ENCODE results near the gene MIPOL1.
"Not testable (repeated sequence)": the region's sequence is repeated elsewhere in the genome, so short reads cannot be mapped to it uniquely, and the experiment has no call there.

MIPOL1 gene

GRCh38 chr14:37343307-37344094, 145.8 kb downstream of the MIPOL1 start:
- Mint-ChIP-seq H3K27me3 (no peaks in the 10 kb centered on the region), H3K9me3 (peaks cover 10% of the 10 kb centered on the region), H3K4me3 (no peak overlapping the region), H3K36me3 (no peaks in the 10 kb centered on the region), H3K27ac (no peak overlapping the region), H3K4me1 (no peaks in the 10 kb centered on the region)
- no peak for ATAC-seq

GRCh38 chr14:37363661-37364060, 165.9 kb downstream of the MIPOL1 start:
- Mint-ChIP-seq H3K27me3 (no peaks in the 10 kb centered on the region), H3K9me3 (peaks cover 19% of the 10 kb centered on the region), H3K27ac (no peak overlapping the region)

GRCh38 chr14:37369425-37369824, 171.7 kb downstream of the MIPOL1 start:
- no peak overlapping the region for H3K27ac Mint-ChIP-seq
- H3K36me3 Mint-ChIP-seq, result no peaks in the 10 kb centered on the region
- peaks cover 13% of the 10 kb centered on the region for H3K9me3 Mint-ChIP-seq
- no peaks in the 10 kb centered on the region for H3K4me1 Mint-ChIP-seq
- no peak overlapping the region for H3K4me3 Mint-ChIP-seq
- H3K27me3 Mint-ChIP-seq, result no peaks in the 10 kb centered on the region
- ATAC-seq, result no peak

More at GRCh38 chr14:37363661-37364060, 165.9 kb downstream of the MIPOL1 start:
- ATAC-seq, result no peak
- H3K4me1 Mint-ChIP-seq, result no peaks in the 10 kb centered on the region
- no peaks in the 10 kb centered on the region for H3K36me3 Mint-ChIP-seq
- no peak overlapping the region for H3K4me3 Mint-ChIP-seq

GRCh38 chr14:37375566-37375965, 177.8 kb downstream of the MIPOL1 start:
- Mint-ChIP-seq H3K36me3 (no peaks in the 10 kb centered on the region), H3K4me1 (no peaks in the 10 kb centered on the region), H3K4me3 (no peak overlapping the region), H3K9me3 (peaks cover 10% of the 10 kb centered on the region), H3K27me3 (no peaks in the 10 kb centered on the region), H3K27ac (no peak overlapping the region)
- ATAC-seq, result no peak

- no peak for ATAC-seq
- Mint-ChIP-seq H3K4me1 (no peaks in the 10 kb centered on the region), H3K9me3 (peaks cover 10% of the 10 kb centered on the region)
Measured at GRCh38 chr14:37376944-37377609, 179.3 kb downstream of the MIPOL1 start.

GRCh38 chr14:37384870-37385596, 187.3 kb downstream of the MIPOL1 start:
- Mint-ChIP-seq H3K36me3 (no peaks in the 10 kb centered on the region), H3K27me3 (no peaks in the 10 kb centered on the region), H3K4me1 (no peaks in the 10 kb centered on the region), H3K4me3 (no peak overlapping the region), H3K27ac (no peak overlapping the region), H3K9me3 (no peaks in the 10 kb centered on the region)
- ATAC-seq, result no peak

More at GRCh38 chr14:37376944-37377609, 179.3 kb downstream of the MIPOL1 start:
- H3K36me3 Mint-ChIP-seq, result no peaks in the 10 kb centered on the region
- no peak overlapping the region for H3K27ac Mint-ChIP-seq
- H3K27me3 Mint-ChIP-seq, result no peaks in the 10 kb centered on the region
- H3K4me3 Mint-ChIP-seq, result no peak overlapping the region

- peaks cover 24% of the 10 kb centered on the region for H3K9me3 Mint-ChIP-seq
- H3K27me3 Mint-ChIP-seq, H3K36me3 Mint-ChIP-seq, ATAC-seq, H3K4me1 Mint-ChIP-seq, H3K4me3 Mint-ChIP-seq, H3K27ac Mint-ChIP-seq: not testable (repeated sequence)
Measured at GRCh38 chr14:37397157-37397940, 199.6 kb downstream of the MIPOL1 start.

- ATAC-seq, result no peak
- H3K4me1 Mint-ChIP-seq, result no peaks in the 10 kb centered on the region
- H3K4me3 Mint-ChIP-seq, result no peak overlapping the region
- H3K27me3 Mint-ChIP-seq, result no peaks in the 10 kb centered on the region
- H3K9me3 Mint-ChIP-seq, result peaks cover 24% of the 10 kb centered on the region
- H3K27ac Mint-ChIP-seq, result no peak overlapping the region
- no peaks in the 10 kb centered on the region for H3K36me3 Mint-ChIP-seq
Measured at GRCh38 chr14:37397941-37398215, 200.1 kb downstream of the MIPOL1 start.

GRCh38 chr14:37399517-37399916, 201.8 kb downstream of the MIPOL1 start:
- Mint-ChIP-seq H3K27ac (no peak overlapping the region), H3K36me3 (no peaks in the 10 kb centered on the region), H3K9me3 (peaks cover 21% of the 10 kb centered on the region), H3K4me3 (no peak overlapping the region), H3K27me3 (no peaks in the 10 kb centered on the region), H3K4me1 (no peaks in the 10 kb centered on the region)
- no peak for ATAC-seq

- Mint-ChIP-seq H3K27me3 (no peaks in the 10 kb centered on the region), H3K4me1 (no peaks in the 10 kb centered on the region), H3K4me3 (no peak overlapping the region), H3K27ac (no peak overlapping the region), H3K36me3 (no peaks in the 10 kb centered on the region), H3K9me3 (peaks cover 13% of the 10 kb centered on the region)
- no peak for ATAC-seq
Measured at GRCh38 chr14:37401093-37401492, 203.4 kb downstream of the MIPOL1 start.

GRCh38 chr14:37403626-37404025, 205.9 kb downstream of the MIPOL1 start:
- H3K27ac Mint-ChIP-seq, result no peak overlapping the region
- H3K27me3 Mint-ChIP-seq, result no peaks in the 10 kb centered on the region
- H3K9me3 Mint-ChIP-seq, result peaks cover 7% of the 10 kb centered on the region

GRCh38 chr14:37406095-37406494, 208.4 kb downstream of the MIPOL1 start:
- Mint-ChIP-seq H3K27ac (no peak overlapping the region), H3K9me3 (peaks cover under 1% of the 10 kb centered on the region), H3K27me3 (no peaks in the 10 kb centered on the region), H3K4me3 (no peak overlapping the region), H3K36me3 (no peaks in the 10 kb centered on the region), H3K4me1 (no peaks in the 10 kb centered on the region)
- ATAC-seq, result no peak

More at GRCh38 chr14:37403626-37404025, 205.9 kb downstream of the MIPOL1 start:
- Mint-ChIP-seq H3K4me3 (no peak overlapping the region), H3K36me3 (no peaks in the 10 kb centered on the region), H3K4me1 (no peaks in the 10 kb centered on the region)
- ATAC-seq, result no peak

- Mint-ChIP-seq H3K27me3 (no peaks in the 10 kb centered on the region), H3K4me1 (no peaks in the 10 kb centered on the region), H3K9me3 (no peaks in the 10 kb centered on the region), H3K4me3 (no peak overlapping the region), H3K36me3 (no peaks in the 10 kb centered on the region), H3K27ac (no peak overlapping the region)
- no peak for ATAC-seq
Measured at GRCh38 chr14:37411079-37411735, 213.5 kb downstream of the MIPOL1 start.

GRCh38 chr14:37413050-37413449, 215.3 kb downstream of the MIPOL1 start:
- Mint-ChIP-seq H3K27ac (no peak overlapping the region), H3K4me1 (no peaks in the 10 kb centered on the region), H3K36me3 (no peaks in the 10 kb centered on the region), H3K9me3 (peaks cover 3% of the 10 kb centered on the region), H3K27me3 (no peaks in the 10 kb centered on the region), H3K4me3 (no peak overlapping the region)
- ATAC-seq, result no peak

All from stimulated activated memory B cell treated with anti-CD40 and anti-IgM and Interleukin-4, amounts not matched to agents 10 μg/mL and 1 μg/mL and 100 μg/mL, for 72 hours (primary cell).